Neural cell (in vitro differentiated cells): Measurements from ENCODE around the gene RAB3GAP2. TPM values are rescaled to one million over a fixed set of nuclear protein-coding genes. Genes with fewer than 3 reads are reported as not detected.

Source experiments
- H2AFZ ChIP-seq: fragments of 200-600, 300-800 bp; sonication (generic), shearing (Covaris generic); 2 replicates; pipeline ENCODE4 v1.6.0; 2014; ENCODE audit warnings: low read depth, mild to moderate bottlenecking, antibody characterized with exemption, low read length, moderate library complexity
- H3F3A ChIP-seq: fragments of 200-600 bp; shearing (Covaris generic); 2 replicates; pipeline ENCODE4 v1.6.1; 2016; ENCODE audit warnings: mild to moderate bottlenecking, moderate library complexity, mixed read lengths, antibody characterized with exemption, low read length; ENCODE audit not compliant: insufficient read depth, poor library complexity, severe bottlenecking
- H3K27ac ChIP-seq: fragments of 200-600, 300-800 bp; sonication (generic), shearing (Covaris generic); 2 replicates; pipeline ENCODE4 v1.5.1; 2014; ENCODE audit warnings: mild to moderate bottlenecking, low read length, moderate library complexity
- H3K27me3 ChIP-seq: fragments of 300-800, 200-600 bp; sonication (generic), shearing (Covaris generic); 2 replicates; pipeline ENCODE4 v1.6.0; 2014; ENCODE audit warnings: mild to moderate bottlenecking, low read depth, low read length, moderate library complexity; ENCODE audit not compliant: insufficient read depth
- H3K36me3 ChIP-seq: fragments of 300-800, 200-600 bp; sonication (generic), shearing (Covaris generic); 2 replicates; pipeline ENCODE4 v1.5.1; 2014; ENCODE audit warnings: mild to moderate bottlenecking, antibody characterized with exemption, low read length, moderate library complexity; ENCODE audit not compliant: insufficient read depth
- H3K4me2 ChIP-seq: fragments of 300-800, 200-600 bp; sonication (generic), shearing (Covaris generic); 2 replicates; pipeline ENCODE4 v1.6.0; 2014; ENCODE audit warnings: mild to moderate bottlenecking, low read length
- H3K4me3 ChIP-seq: fragments of 300-800, 200-600 bp; sonication (generic), shearing (Covaris generic); 2 replicates; pipeline ENCODE4 v1.5.1; 2014; ENCODE audit warnings: mild to moderate bottlenecking, low read length, moderate library complexity
- H3K79me2 ChIP-seq: fragments of 200-600 bp; shearing (Covaris generic); replicated peaks from 2 replicates; pipeline ENCODE4 v1.6.0; 2014; ENCODE audit warnings: mild to moderate bottlenecking, low read length, moderate library complexity; ENCODE audit not compliant: insufficient read depth
- H3K9ac ChIP-seq: fragments of 300-800, 200-600 bp; sonication (generic), shearing (Covaris generic); 2 replicates; pipeline ENCODE4 v1.6.1; 2016; ENCODE audit warnings: mild to moderate bottlenecking, low read length, mixed read lengths
- H3K9me2 ChIP-seq: fragments of 200-600 bp; shearing (Covaris generic); 2 replicates; pipeline ENCODE4 v1.6.1; 2016; ENCODE audit warnings: mild to moderate bottlenecking, low read length, mixed read lengths; ENCODE audit not compliant: insufficient read depth
- H3K9me3 ChIP-seq: fragments of 200-600, 300-800 bp; sonication (generic), shearing (Covaris generic); 2 replicates; pipeline ENCODE4 v1.6.1; 2016; ENCODE audit warnings: mild to moderate bottlenecking, mixed run types, low read length, moderate library complexity, mixed read lengths
- H4K20me1 ChIP-seq: fragments of 200-600 bp; shearing (Covaris generic); 2 replicates; pipeline ENCODE4 v1.6.1; 2016; ENCODE audit warnings: mild to moderate bottlenecking, mixed run types; ENCODE audit not compliant: insufficient read depth
- CTCF ChIP-seq: fragments of 450-650 bp; IDR thresholded peaks from 2 replicates; pipeline ENCODE4 v1.5.1; 2014; ENCODE audit warnings: antibody characterized with exemption, mild to moderate bottlenecking, moderate library complexity; ENCODE audit not compliant: poor library complexity, severe bottlenecking
- EP300 ChIP-seq: fragments of 450-650 bp; conservative IDR thresholded peaks from 2 replicates; pipeline ENCODE4 v1.6.1; 2014; ENCODE audit warnings: antibody characterized with exemption, mild to moderate bottlenecking, moderate library complexity; ENCODE audit not compliant: poor library complexity, severe bottlenecking
- EZH2 ChIP-seq: fragments of 200-600, 300-800 bp; shearing (Covaris generic), sonication (generic); IDR thresholded peaks from 2 replicates; pipeline ENCODE4 v1.6.1; 2014; ENCODE audit warnings: antibody characterized with exemption, low read length, borderline replicate concordance, mild to moderate bottlenecking; ENCODE audit not compliant: insufficient read depth, poor library complexity, severe bottlenecking
- MXI1 ChIP-seq: fragments of 450-650 bp; conservative IDR thresholded peaks from 2 replicates; pipeline ENCODE4 v1.6.1; 2014; ENCODE audit warnings: antibody characterized with exemption, mild to moderate bottlenecking; ENCODE audit not compliant: poor library complexity, severe bottlenecking
- POLR2AphosphoS5 ChIP-seq: IDR thresholded peaks from 2 replicates; pipeline ENCODE4 v1.6.1; 2012
- RAD21 ChIP-seq: fragments of 450-650 bp; conservative IDR thresholded peaks from 2 replicates; pipeline ENCODE4 v1.6.1; 2014; ENCODE audit warnings: antibody characterized with exemption, mild to moderate bottlenecking, moderate library complexity
- REST ChIP-seq: IDR thresholded peaks from 2 replicates; pipeline ENCODE4 v1.6.1; 2012; ENCODE audit warnings: borderline replicate concordance
- SMC3 ChIP-seq: fragments of 450-650 bp; conservative IDR thresholded peaks from 2 replicates; pipeline ENCODE4 v1.6.1; 2014; ENCODE audit warnings: antibody characterized with exemption, mild to moderate bottlenecking, moderate library complexity; ENCODE audit not compliant: poor library complexity
- TAF1 ChIP-seq: IDR thresholded peaks from 2 replicates; pipeline ENCODE4 v1.6.1; 2012; ENCODE audit warnings: low read depth
- polyA plus RNA-seq: library from polyadenylated mRNA; depleted of rRNA; stranded (reverse); fragments of >200 nt; gene quantifications from 2 replicates; pipeline ENCODE4 v1.2.3, GENCODE V29; 2014

The RAB3GAP2 gene
- polyA plus RNA-seq, 1 donor from 2014 or later, result 39.9 TPM

- H3K4me3 ChIP-seq, result no peak overlapping the region
- no peak overlapping the region for H3K4me2 ChIP-seq
- no peaks in the 10 kb centered on the region for H3K9me3 ChIP-seq
- H3F3A ChIP-seq, result no peaks in the 10 kb centered on the region
- no peak overlapping the region for H3K9ac ChIP-seq
- no peaks in the 10 kb centered on the region for H3K27me3 ChIP-seq
- no peaks in the 10 kb centered on the region for H3K36me3 ChIP-seq
- no peak overlapping the region for H3K27ac ChIP-seq
- H3K79me2 ChIP-seq, result peaks cover 5% of the 10 kb centered on the region
- no peaks in the 10 kb centered on the region for H3K9me2 ChIP-seq
- H2AFZ ChIP-seq, result no peak overlapping the region
- TF ChIP-seq TAF1 (no peak), RAD21 (no peak), SMC3 (no peak), REST (no peak), CTCF (no peak), POLR2AphosphoS5 (no peak), MXI1 (no peak)
- no peaks in the 10 kb centered on the region for H4K20me1 ChIP-seq
These were observed 49.3 kb downstream of the RAB3GAP2 start for GRCh38 chr1:220222939-220223338.

- Histone ChIP-seq H3K9me3 (no peaks in the 10 kb centered on the region), H3F3A (no peaks in the 10 kb centered on the region), H4K20me1 (no peaks in the 10 kb centered on the region), H3K27ac (no peak overlapping the region), H3K9ac (no peak overlapping the region), H3K79me2 (peaks cover 5% of the 10 kb centered on the region), H3K36me3 (no peaks in the 10 kb centered on the region), H3K27me3 (no peaks in the 10 kb centered on the region), H2AFZ (no peak overlapping the region), H3K4me2 (no peak overlapping the region), H3K4me3 (no peak overlapping the region), H3K9me2 (no peaks in the 10 kb centered on the region)
- no peak for TF ChIP-seq RAD21
- no peak for TF ChIP-seq POLR2AphosphoS5
- TF ChIP-seq EZH2, result no peak
- no peak for TF ChIP-seq REST
- no peak for TF ChIP-seq SMC3
- TF ChIP-seq EP300, result no peak
- TF ChIP-seq MXI1, result no peak
- TF ChIP-seq CTCF, result no peak
- TF ChIP-seq TAF1, result no peak
These were observed 50.6 kb downstream of the RAB3GAP2 start for GRCh38 chr1:220221670-220222069.
